Liver (tissue), 3 donors: ENCODE data around the gene EFR3B.

Experiments used
- JUND ChIP-seq, 2 donors: IDR thresholded peaks; 2 replicates each; pipeline ENCODE4 v1.6.1; 2016; ENCODE audit warnings: antibody characterized with exemption in 2 of 2
- TF ChIP-seq, protein P1 (sequence below): fragments of 150-350 bp; IDR thresholded peaks from 2 replicates; pipeline ENCODE4 v1.5.1; 2017; ENCODE audit warnings: improper control_type of control experiment, low read depth, low read length; ENCODE audit not compliant: missing input control
- donor health status: healthy.
- donor health status: healthy.

DNA sequence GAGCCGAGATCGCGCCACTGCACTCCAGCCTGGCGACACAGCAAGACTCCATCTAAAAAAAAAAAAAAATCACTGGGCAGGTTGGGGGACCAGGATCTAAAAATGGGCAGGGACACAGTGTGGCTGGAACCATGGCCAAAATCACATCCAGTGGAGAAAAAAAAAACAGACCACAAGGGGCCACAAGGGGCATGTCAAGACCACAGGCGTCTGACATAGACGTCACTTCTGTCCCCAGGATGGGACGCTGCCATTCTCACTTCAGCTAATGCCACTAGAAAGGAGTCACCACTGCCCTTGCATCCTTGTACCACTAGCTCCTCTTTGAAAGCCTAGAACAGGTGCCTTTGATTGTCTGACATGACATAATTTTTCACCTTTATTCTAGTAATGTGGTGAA lies 129.0 kb downstream of the EFR3B start:
- TF ChIP-seq, protein P1, sequence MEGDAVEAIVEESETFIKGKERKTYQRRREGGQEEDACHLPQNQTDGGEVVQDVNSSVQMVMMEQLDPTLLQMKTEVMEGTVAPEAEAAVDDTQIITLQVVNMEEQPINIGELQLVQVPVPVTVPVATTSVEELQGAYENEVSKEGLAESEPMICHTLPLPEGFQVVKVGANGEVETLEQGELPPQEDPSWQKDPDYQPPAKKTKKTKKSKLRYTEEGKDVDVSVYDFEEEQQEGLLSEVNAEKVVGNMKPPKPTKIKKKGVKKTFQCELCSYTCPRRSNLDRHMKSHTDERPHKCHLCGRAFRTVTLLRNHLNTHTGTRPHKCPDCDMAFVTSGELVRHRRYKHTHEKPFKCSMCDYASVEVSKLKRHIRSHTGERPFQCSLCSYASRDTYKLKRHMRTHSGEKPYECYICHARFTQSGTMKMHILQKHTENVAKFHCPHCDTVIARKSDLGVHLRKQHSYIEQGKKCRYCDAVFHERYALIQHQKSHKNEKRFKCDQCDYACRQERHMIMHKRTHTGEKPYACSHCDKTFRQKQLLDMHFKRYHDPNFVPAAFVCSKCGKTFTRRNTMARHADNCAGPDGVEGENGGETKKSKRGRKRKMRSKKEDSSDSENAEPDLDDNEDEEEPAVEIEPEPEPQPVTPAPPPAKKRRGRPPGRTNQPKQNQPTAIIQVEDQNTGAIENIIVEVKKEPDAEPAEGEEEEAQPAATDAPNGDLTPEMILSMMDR, result no peak
- no peak for TF ChIP-seq JUND (IDR thresholded peaks at IDR 0.05)
